ENCODE results near the gene ELOF1. TPM values are rescaled to one million over a fixed set of nuclear protein-coding genes. Genes with fewer than 3 reads are reported as not detected.

ELOF1 gene
- total RNA-seq, 1 experiment from 2014 or later, result 105 TPM

DNA sequence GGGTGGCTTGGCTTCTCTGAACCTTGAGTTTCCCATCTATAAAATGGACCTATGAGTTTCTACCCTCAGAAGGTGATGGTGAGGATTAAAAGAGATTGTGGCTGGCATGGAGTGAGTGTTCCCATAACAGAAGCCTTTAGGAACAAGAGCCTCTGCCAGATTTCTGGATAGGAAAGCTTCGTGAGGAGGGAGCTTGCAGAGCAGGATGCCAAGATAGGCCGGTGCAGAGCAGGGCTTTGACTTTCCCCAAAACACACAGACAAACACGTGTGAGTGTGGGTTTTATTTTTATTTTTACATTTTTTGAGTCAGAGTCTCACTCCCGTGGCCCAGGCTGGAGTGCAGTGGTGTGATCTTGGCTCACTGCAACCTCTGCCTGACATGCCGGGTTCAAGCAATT lies 24.1 kb downstream of the ELOF1 start:
- TF ChIP-seq EZH2phosphoT487 (IDR thresholded peaks at IDR 0.05; ENCODE audit: borderline replicate concordance, low read length), result no peak
- no peak for TF ChIP-seq EZH2 (IDR thresholded peaks at IDR 0.05; ENCODE audit: low read length, unreplicated experiment)
- Histone ChIP-seq H3K9me2 (replicated peaks; ENCODE audit: low read length) (no peaks in the 10 kb centered on the region), H4K20me1 (ENCODE audit: low read length) (no peaks in the 10 kb centered on the region), H3K4me2 (ENCODE audit: low read length) (no peak overlapping the region), H3F3A (ENCODE audit: low read length, unreplicated experiment) (no peaks in the 10 kb centered on the region), H3K79me2 (ENCODE audit: low read length) (no peaks in the 10 kb centered on the region), H3K4me1 (ENCODE audit: insufficient read depth, low read length) (peaks cover 21% of the 10 kb centered on the region), H3K9me3 (ENCODE audit: low read length) (no peaks in the 10 kb centered on the region), H2AFZ (ENCODE audit: low read length) (no peak overlapping the region), H3K9ac (ENCODE audit: low read length) (no peak overlapping the region), H3K27me3 (ENCODE audit: low read length) (no peaks in the 10 kb centered on the region), H3K27ac (ENCODE audit: low read length) (no peak overlapping the region), H3K36me3 (ENCODE audit: low read depth, low read length) (no peaks in the 10 kb centered on the region), H3K4me3 (ENCODE audit: low read length) (no peak overlapping the region)
- BruUV-seq (replicated peaks), result no TSS peak
- POLR2A ChIA-PET (ENCODE audit: unreplicated experiment), result no interaction called here
- DNase-seq (no peak), ATAC-seq (no peak)
- intact Hi-C loops (cut with micrococcal nuclease), result loop anchor here (5.0 kb wide), 1 partner anchor 52 kb away; no protein-coding TSS in a partner anchor
- CTCF ChIA-PET, result no interaction called here

DNA sequence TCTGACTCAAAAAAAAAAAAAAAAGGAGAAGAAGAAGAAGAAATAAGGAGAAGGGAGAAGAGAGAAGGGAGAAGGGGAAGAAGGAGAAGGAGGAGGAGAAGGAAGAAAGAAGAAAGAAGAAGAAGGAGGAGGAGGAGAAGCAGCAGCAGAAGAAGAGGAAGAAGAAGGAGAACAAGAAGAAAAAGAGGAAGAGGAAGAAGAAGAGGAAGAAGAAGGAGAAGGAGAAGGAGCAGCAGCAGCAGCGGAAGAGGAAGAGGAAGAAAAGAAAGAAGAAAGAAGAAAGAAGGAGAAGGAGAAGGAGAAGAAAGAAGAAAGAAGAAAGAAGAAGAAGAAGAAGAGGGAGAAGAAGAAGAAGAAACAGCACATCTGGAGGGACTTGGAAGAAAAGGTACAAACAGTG lies 24.5 kb downstream of the ELOF1 start:
- H3K9ac ChIP-seq (ENCODE audit: low read length), result no peak overlapping the region
- TF ChIP-seq EZH2phosphoT487 (IDR thresholded peaks at IDR 0.05; ENCODE audit: borderline replicate concordance, low read length) (no peak), EZH2 (IDR thresholded peaks at IDR 0.05; ENCODE audit: low read length, unreplicated experiment) (no peak)
- TF ChIP-seq, protein P1, sequence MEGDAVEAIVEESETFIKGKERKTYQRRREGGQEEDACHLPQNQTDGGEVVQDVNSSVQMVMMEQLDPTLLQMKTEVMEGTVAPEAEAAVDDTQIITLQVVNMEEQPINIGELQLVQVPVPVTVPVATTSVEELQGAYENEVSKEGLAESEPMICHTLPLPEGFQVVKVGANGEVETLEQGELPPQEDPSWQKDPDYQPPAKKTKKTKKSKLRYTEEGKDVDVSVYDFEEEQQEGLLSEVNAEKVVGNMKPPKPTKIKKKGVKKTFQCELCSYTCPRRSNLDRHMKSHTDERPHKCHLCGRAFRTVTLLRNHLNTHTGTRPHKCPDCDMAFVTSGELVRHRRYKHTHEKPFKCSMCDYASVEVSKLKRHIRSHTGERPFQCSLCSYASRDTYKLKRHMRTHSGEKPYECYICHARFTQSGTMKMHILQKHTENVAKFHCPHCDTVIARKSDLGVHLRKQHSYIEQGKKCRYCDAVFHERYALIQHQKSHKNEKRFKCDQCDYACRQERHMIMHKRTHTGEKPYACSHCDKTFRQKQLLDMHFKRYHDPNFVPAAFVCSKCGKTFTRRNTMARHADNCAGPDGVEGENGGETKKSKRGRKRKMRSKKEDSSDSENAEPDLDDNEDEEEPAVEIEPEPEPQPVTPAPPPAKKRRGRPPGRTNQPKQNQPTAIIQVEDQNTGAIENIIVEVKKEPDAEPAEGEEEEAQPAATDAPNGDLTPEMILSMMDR (conservative IDR thresholded peaks at IDR 0.05; ENCODE audit: low read depth, low read length), result no peak
- no peaks in the 10 kb centered on the region for H3K79me2 ChIP-seq (ENCODE audit: low read length)
- H3K4me2 ChIP-seq (ENCODE audit: low read length), result no peak overlapping the region
- ATAC-seq (no peak), DNase-seq (no peak)
- H3K9me3 ChIP-seq (ENCODE audit: low read length), result no peaks in the 10 kb centered on the region
- H3K36me3 ChIP-seq (ENCODE audit: low read depth, low read length), result no peaks in the 10 kb centered on the region
- no peaks in the 10 kb centered on the region for H4K20me1 ChIP-seq (ENCODE audit: low read length)
- intact Hi-C loops (cut with micrococcal nuclease), result no loop called here
- no TSS peak for BruUV-seq (replicated peaks)
- no peaks in the 10 kb centered on the region for H3K27me3 ChIP-seq (ENCODE audit: low read length)
- no peak overlapping the region for H3K4me3 ChIP-seq (ENCODE audit: low read length)
- no peaks in the 10 kb centered on the region for H3F3A ChIP-seq (ENCODE audit: low read length, unreplicated experiment)
- ChIA-PET CTCF (no interaction called here), POLR2A (ENCODE audit: unreplicated experiment) (no interaction called here)
- peaks cover 21% of the 10 kb centered on the region for H3K4me1 ChIP-seq (ENCODE audit: insufficient read depth, low read length)
- no peak overlapping the region for H2AFZ ChIP-seq (ENCODE audit: low read length)
- H3K27ac ChIP-seq (ENCODE audit: low read length), result no peak overlapping the region
- H3K9me2 ChIP-seq (replicated peaks; ENCODE audit: low read length), result no peaks in the 10 kb centered on the region

DNA sequence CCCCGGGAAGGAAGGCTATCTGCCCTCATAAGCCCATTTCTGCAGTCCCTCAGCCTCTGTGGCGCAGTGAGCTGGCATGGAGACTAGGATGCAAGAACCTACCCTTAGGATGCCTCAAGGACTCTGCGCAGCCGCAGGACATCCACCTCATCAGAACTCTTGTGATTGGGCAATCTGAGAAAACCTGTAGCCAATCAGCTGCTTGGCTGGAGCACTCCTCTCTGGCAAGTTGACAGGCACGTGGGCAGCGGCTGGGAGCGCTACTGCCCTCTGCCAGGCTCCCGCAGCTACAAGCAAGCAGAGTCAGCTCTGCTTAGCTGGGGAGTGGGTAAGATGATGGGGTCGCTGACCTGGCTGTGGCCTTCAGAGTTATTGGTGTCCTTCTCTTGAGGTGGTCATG lies 28.6 kb downstream of the ELOF1 start:
- no peak overlapping the region for H2AFZ ChIP-seq (ENCODE audit: low read length)
- TF ChIP-seq, protein P1 (conservative IDR thresholded peaks at IDR 0.05; ENCODE audit: low read depth, low read length), result peak; percentile 51
- TF ChIP-seq EZH2phosphoT487 (IDR thresholded peaks at IDR 0.05; ENCODE audit: borderline replicate concordance, low read length), result no peak
- H3K4me3 ChIP-seq (ENCODE audit: low read length), result no peak overlapping the region
- H3K4me2 ChIP-seq (ENCODE audit: low read length), result no peak overlapping the region
- H4K20me1 ChIP-seq (ENCODE audit: low read length), result no peaks in the 10 kb centered on the region
- BruUV-seq (replicated peaks), result no TSS peak
- H3K79me2 ChIP-seq (ENCODE audit: low read length), result peaks cover 19% of the 10 kb centered on the region
- ChIA-PET CTCF (no interaction called here), POLR2A (ENCODE audit: unreplicated experiment) (interaction anchor here (0.7 kb wide), 1 partner anchor 94 kb away, joined by 4 read pairs; no protein-coding TSS in a partner anchor)
- H3K9me2 ChIP-seq (replicated peaks; ENCODE audit: low read length), result no peaks in the 10 kb centered on the region
- no peak overlapping the region for H3K9ac ChIP-seq (ENCODE audit: low read length)
- H3K27ac ChIP-seq (ENCODE audit: low read length), result no peak overlapping the region
- ATAC-seq (peak; percentile 1; the same call in 1 of the 2 replicates), DNase-seq (peak; percentile 84)
- H3K4me1 ChIP-seq (ENCODE audit: insufficient read depth, low read length), result peaks cover 26% of the 10 kb centered on the region
- intact Hi-C loops (cut with micrococcal nuclease), result no loop called here
- H3K27me3 ChIP-seq (ENCODE audit: low read length), result no peaks in the 10 kb centered on the region
- H3F3A ChIP-seq (ENCODE audit: low read length, unreplicated experiment), result no peaks in the 10 kb centered on the region
- peaks cover under 1% of the 10 kb centered on the region; the same call in 1 of the 2 replicates for H3K36me3 ChIP-seq (ENCODE audit: low read depth, low read length)
- no peaks in the 10 kb centered on the region for H3K9me3 ChIP-seq (ENCODE audit: low read length)

Measured in PC-3 (cell line).